GM21515 (cell line): Measurements from ENCODE around the gene NTF3.
"Not testable (repeated sequence)": the region's sequence is repeated elsewhere in the genome, so short reads cannot be mapped to it uniquely, and the experiment has no call there.

Source experiments
- ATAC-seq: cut with Tn5 transposase; IDR thresholded peaks from one replicate; pipeline ENCODE4 v1.9.1; 2021; ENCODE audit not compliant: unreplicated experiment

Gene NTF3

GRCh38 chr12:5525783-5526367 lies 94.0 kb downstream of the NTF3 start:
- ATAC-seq, result no peak

GRCh38 chr12:5533368-5533767 lies 101.5 kb downstream of the NTF3 start:
- no peak for ATAC-seq

- ATAC-seq, result no peak
These were observed 102.7 kb downstream of the NTF3 start for GRCh38 chr12:5534426-5535199.

- no peak for ATAC-seq
These were observed 103.6 kb downstream of the NTF3 start for GRCh38 chr12:5535541-5535940.

GRCh38 chr12:5537026-5537615 lies 105.2 kb downstream of the NTF3 start:
- ATAC-seq, result not testable (repeated sequence)

GRCh38 chr12:5537771-5538170 lies 105.9 kb downstream of the NTF3 start:
- ATAC-seq, result no peak
